AG04450 (cell line): ENCODE measurements around the gene RBP3. TPM values are rescaled to one million over a fixed set of nuclear protein-coding genes. Genes with fewer than 3 reads are reported as not detected.

Experiments
- polyA plus RNA-seq: library from polyadenylated mRNA; depleted of rRNA; stranded (reverse); fragments of >200 nt; gene quantifications from 2 replicates; pipeline ENCODE4 v1.2.3, GENCODE V29; 2011; rRNA removed

Gene RBP3
- polyA plus RNA-seq, 1 experiment, result not detected

Other genes with a start within 250 kb of the RBP3 start
- gene GDF10, start 48.2 kb upstream of the RBP3 start, polyA plus RNA-seq, result 0.09 and 0.14 TPM in 2 replicates
- gene GDF2, start 25.9 kb upstream of the RBP3 start, polyA plus RNA-seq, result not detected in 2 replicates
- 0.16 and 0.19 TPM in 2 replicates for gene ZNF488, start 35.9 kb downstream of the RBP3 start, polyA plus RNA-seq
- gene ANXA8, start 135.8 kb downstream of the RBP3 start, polyA plus RNA-seq, result 0.20 and 0.42 TPM in 2 replicates
- not detected in 2 replicates for gene FAM25G, start 143.3 kb downstream of the RBP3 start, polyA plus RNA-seq
- 3.1 and 3.6 TPM in 2 replicates for gene AGAP9, start 175.3 kb downstream of the RBP3 start, polyA plus RNA-seq